HG02759 (cell line): ENCODE measurements around the gene TRAPPC10.
"Not testable (repeated sequence)": the region's sequence is repeated elsewhere in the genome, so short reads cannot be mapped to it uniquely, and the experiment has no call there.

ENCODE experiments used
- ATAC-seq: cut with Tn5 transposase; IDR thresholded peaks from one replicate; pipeline ENCODE4 v1.9.1; 2021; ENCODE audit warnings: mild to moderate bottlenecking, moderate library complexity; ENCODE audit not compliant: unreplicated experiment

TRAPPC10 gene

GRCh38 chr21:44086636-44087425 lies 74.7 kb downstream of the TRAPPC10 start:
- no peak for ATAC-seq

- ATAC-seq: no peak
Observed at GRCh38 chr21:44087426-44088400, 75.6 kb downstream of the TRAPPC10 start.

- ATAC-seq: no peak
Observed at GRCh38 chr21:44088401-44088780, 76.3 kb downstream of the TRAPPC10 start.

GRCh38 chr21:44089001-44089911 lies 77.1 kb downstream of the TRAPPC10 start:
- peak; percentile 54 for ATAC-seq

GRCh38 chr21:44090325-44090724 lies 78.2 kb downstream of the TRAPPC10 start:
- no peak for ATAC-seq

- ATAC-seq: no peak
Observed at GRCh38 chr21:44092211-44092610, 80.1 kb downstream of the TRAPPC10 start.

- no peak for ATAC-seq
Observed at GRCh38 chr21:44093761-44094160, 81.7 kb downstream of the TRAPPC10 start.

GRCh38 chr21:44094832-44095231 lies 82.7 kb downstream of the TRAPPC10 start:
- ATAC-seq: no peak

GRCh38 chr21:44098507-44098906 lies 86.4 kb downstream of the TRAPPC10 start:
- ATAC-seq: not testable (repeated sequence)

GRCh38 chr21:44098964-44099363 lies 86.9 kb downstream of the TRAPPC10 start:
- not testable (repeated sequence) for ATAC-seq

GRCh38 chr21:44107026-44107501 lies 95.0 kb downstream of the TRAPPC10 start, which contains the start of gene PWP2:
Gene PWP2, plus strand, starts transcription at chr21:44107399. Its CDS starts 18 bp downstream, at chr21:44107417.
- peak; percentile 82 for ATAC-seq

GRCh38 chr21:44107589-44107988 lies 95.5 kb downstream of the TRAPPC10 start:
- peak; percentile 31 for ATAC-seq

GRCh38 chr21:44113702-44114371 lies 101.7 kb downstream of the TRAPPC10 start:
- not testable (repeated sequence) for ATAC-seq

- not testable (repeated sequence) for ATAC-seq
Observed at GRCh38 chr21:44122131-44122530, 110.0 kb downstream of the TRAPPC10 start.

- not testable (repeated sequence) for ATAC-seq
Observed at GRCh38 chr21:44127827-44128226, 115.7 kb downstream of the TRAPPC10 start.

GRCh38 chr21:44133715-44134057 lies 121.6 kb downstream of the TRAPPC10 start:
- peak; percentile 4 for ATAC-seq

GRCh38 chr21:44134732-44135131 lies 122.6 kb downstream of the TRAPPC10 start:
- ATAC-seq: not testable (repeated sequence)

GRCh38 chr21:44138039-44138438 lies 125.9 kb downstream of the TRAPPC10 start:
- ATAC-seq: not testable (repeated sequence)

- ATAC-seq: not testable (repeated sequence)
Observed at GRCh38 chr21:44139787-44140551, 127.9 kb downstream of the TRAPPC10 start.
